Stimulated activated CD4-positive, alpha-beta T cell treated with anti-CD3 and anti-CD28 coated beads, TNF-alpha, amount 100 ng/mL, for 4 hours (primary cell): ENCODE results near the gene RB1.
"Not testable (repeated sequence)": the region's sequence is repeated elsewhere in the genome, so short reads cannot be mapped to it uniquely, and the experiment has no call there.

Experiments
- DNase-seq, 3 experiments: peaks; one replicate each; pipeline ENCODE4 v3.0.0-alpha.2; 2020; ENCODE audit warnings: low read depth in 3 of 3

Gene RB1

GRCh38 chr13:48297131-48297786, 6.3 kb upstream of the RB1 start:
- no peak for DNase-seq

GRCh38 chr13:48299591-48299990, 4.0 kb upstream of the RB1 start:
- DNase-seq = no peak

GRCh38 chr13:48302871-48303358, 636 bp upstream of the RB1 start:
- no peak for DNase-seq

GRCh38 chr13:48304143-48304876, 759 bp downstream of the RB1 start:
- DNase-seq = no peak

- no peak for DNase-seq
These were observed 7.7 kb downstream of the RB1 start for GRCh38 chr13:48311223-48311622.

GRCh38 chr13:48315969-48316650, 12.6 kb downstream of the RB1 start:
- no peak for DNase-seq

- DNase-seq = no peak
These were observed 13.4 kb downstream of the RB1 start for GRCh38 chr13:48316826-48317510.

GRCh38 chr13:48317511-48318376, 14.2 kb downstream of the RB1 start:
- no peak for DNase-seq

- DNase-seq = no peak
These were observed 14.8 kb downstream of the RB1 start for GRCh38 chr13:48318377-48318811.

- no peak for DNase-seq
These were observed 15.4 kb downstream of the RB1 start for GRCh38 chr13:48318821-48319511.

- DNase-seq = no peak
These were observed 16.2 kb downstream of the RB1 start for GRCh38 chr13:48319531-48320398.

GRCh38 chr13:48320399-48320790, 16.8 kb downstream of the RB1 start:
- no peak for DNase-seq

GRCh38 chr13:48320891-48321510, 17.4 kb downstream of the RB1 start:
- no peak for DNase-seq

GRCh38 chr13:48322294-48322693, 18.7 kb downstream of the RB1 start:
- no peak for DNase-seq

- DNase-seq = no peak
These were observed 30.4 kb downstream of the RB1 start for GRCh38 chr13:48333976-48334375.

- no peak for DNase-seq
These were observed 31.1 kb downstream of the RB1 start for GRCh38 chr13:48334534-48335127.

GRCh38 chr13:48339198-48339597, 35.6 kb downstream of the RB1 start:
- not testable (repeated sequence) for DNase-seq

GRCh38 chr13:48344264-48344663, 40.7 kb downstream of the RB1 start:
- DNase-seq = no peak

- no peak for DNase-seq
These were observed 43.0 kb downstream of the RB1 start for GRCh38 chr13:48346583-48346982.
